Cardiac ventricle fibroblast (primary cell): Measurements from ENCODE around the gene PDPR. TPM values are rescaled to one million over a fixed set of nuclear protein-coding genes. Genes with fewer than 3 reads are reported as not detected.

Source experiments
- total RNA-seq: library from RNA; depleted of rRNA; stranded (reverse); fragments of >200 nt; gene quantifications from 2 replicates; pipeline ENCODE4 v1.2.3, GENCODE V29; 2015

Gene PDPR
- total RNA-seq: 22.0 and 24.7 TPM in 2 replicates

DNA sequence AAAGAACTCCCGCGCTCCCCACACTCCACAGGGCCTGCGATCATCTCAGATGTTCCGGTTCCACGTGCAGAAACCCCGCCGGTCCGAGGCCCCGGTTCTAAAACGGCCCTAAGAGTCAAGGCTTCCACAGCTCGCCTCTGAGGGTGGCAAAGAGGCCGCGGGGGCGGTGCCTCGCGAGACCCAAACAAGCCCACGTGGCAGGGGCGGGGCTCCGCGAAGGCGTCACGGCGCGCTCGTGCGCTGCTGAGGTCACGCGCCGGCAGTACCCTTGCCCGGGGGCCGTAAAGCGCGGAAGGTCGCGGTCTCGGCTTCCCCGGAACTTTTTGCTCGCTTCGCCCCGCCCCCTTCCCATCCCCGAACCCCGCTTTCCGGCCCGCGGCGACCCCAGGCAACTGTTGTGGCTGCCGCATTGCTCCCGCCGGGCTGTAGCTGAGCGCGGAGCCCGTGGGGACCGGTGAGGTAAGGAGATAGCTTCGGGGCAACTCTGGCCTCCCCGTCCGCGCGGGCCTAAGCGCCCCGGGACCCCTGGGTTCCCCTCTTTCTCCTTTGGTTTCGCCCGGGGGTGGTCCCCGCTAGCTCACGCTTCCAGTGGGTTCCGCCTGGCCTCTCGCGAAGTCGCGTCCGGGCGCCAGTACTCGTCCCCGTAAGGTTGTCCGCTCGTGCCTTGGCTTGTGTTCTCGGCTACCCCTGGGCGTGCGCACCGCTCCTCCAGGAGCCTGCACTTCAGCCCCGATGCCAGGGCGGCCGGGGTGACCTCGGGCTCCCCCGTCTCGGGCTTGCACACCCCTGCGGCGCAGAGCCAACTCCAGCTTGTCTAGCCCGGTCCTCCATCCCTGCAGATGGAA is at the start of gene PDPR:
Gene PDPR (plus strand): TSS at position 351 of the 845 bp plus-strand sequence. CDS start 6,161 bp downstream, outside the sequence.

DNA sequence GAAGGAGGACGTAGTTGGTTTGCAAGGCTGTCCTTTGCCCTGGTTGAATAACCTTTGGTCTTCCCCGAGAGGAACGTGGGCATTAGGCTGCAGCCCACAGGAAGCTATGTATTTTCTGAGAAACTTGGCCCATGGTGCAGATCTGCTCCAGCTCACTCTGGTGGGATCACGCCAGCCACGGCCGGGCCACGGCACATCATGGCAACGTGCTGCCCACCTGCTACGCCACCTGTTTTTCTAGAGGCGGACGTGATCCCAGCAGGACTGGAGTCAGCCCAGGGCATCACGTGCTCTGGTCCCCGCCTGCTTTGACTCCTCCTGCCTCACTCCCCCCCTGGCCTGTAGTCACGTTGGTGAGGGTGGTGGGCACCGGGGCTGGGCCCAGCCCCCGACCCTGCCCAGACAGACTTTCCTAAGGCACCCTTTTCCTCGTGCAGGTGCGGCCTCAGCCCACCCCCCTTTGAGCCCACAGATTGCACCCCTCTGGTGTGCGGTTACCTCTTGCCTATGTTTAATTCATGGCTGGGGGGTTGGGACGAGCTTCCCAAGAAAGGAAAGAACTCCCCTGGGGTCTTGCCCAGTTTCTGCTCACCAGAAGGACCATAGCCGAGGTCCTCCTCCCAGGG is 59.2 kb downstream of the PDPR start, which contains the start of gene CLEC18C:
Gene CLEC18C (plus strand): TSS at position 576 of the 626 bp plus-strand sequence. CDS start 492 bp downstream, outside the sequence.

Other genes starting within 250 kb of the PDPR start
- 0.24 and 0.25 TPM in 2 replicates for gene CLEC18A, start 163.0 kb upstream of the PDPR start, total RNA-seq
- not detected in 2 replicates for gene CLEC18C, start 59.5 kb downstream of the PDPR start, total RNA-seq
- 14.1 and 16.8 TPM in 2 replicates for gene EXOSC6, start 137.6 kb downstream of the PDPR start, total RNA-seq
- gene AARS1, start 175.2 kb downstream of the PDPR start, total RNA-seq: 103 and 104 TPM in 2 replicates
- gene DDX19B, start 184.9 kb downstream of the PDPR start, total RNA-seq: 17.3 and 33.0 TPM in 2 replicates
- 58.0 and 62.2 TPM in 2 replicates for gene DDX19A, start 232.6 kb downstream of the PDPR start, total RNA-seq